OCI-LY7 (cell line): ENCODE measurements around the gene ELN. TPM values are rescaled to one million over a fixed set of nuclear protein-coding genes. Genes with fewer than 3 reads are reported as not detected.

ENCODE experiments used
- BruUV-seq: library from RNA; stranded (reverse); fragments of 400-500 nt; replicated peaks from 2 replicates; lab custom pipeline; 2021; lab: Mats Ljungman, UMichigan
- CTCF ChIA-PET: fragments of 300-600 bp; sonication (Branson Sonifier 250); formaldehyde crosslinking; loops from one replicate; lab custom pipeline; 2022; ENCODE audit warnings: antibody characterized with exemption; ENCODE audit not compliant: unreplicated experiment; lab: Charles Lee
- POLR2A ChIA-PET: fragments of 300-600 bp; sonication (Branson Sonifier 250); formaldehyde crosslinking; loops from one replicate; lab custom pipeline; 2022; ENCODE audit warnings: antibody characterized with exemption; lab: Charles Lee
- DNase-seq: peaks from one replicate; pipeline ENCODE4 v3.0.0-alpha.2; 2015; ENCODE audit warnings: low spot score
- H2AFZ ChIP-seq: fragments of 200-600 bp; sonication (generic), shearing (Covaris generic); 2 replicates; pipeline ENCODE4 v1.6.1; 2014; ENCODE audit warnings: mild to moderate bottlenecking, antibody characterized with exemption, low read length, moderate library complexity
- H3K27ac ChIP-seq: fragments of 200-600 bp; sonication (generic); 2 replicates; pipeline ENCODE4 v1.5.1; 2014; ENCODE audit warnings: mixed run types, low read depth, mild to moderate bottlenecking, moderate library complexity, low read length, inconsistent platforms; ENCODE audit not compliant: poor library complexity, severe bottlenecking
- H3K36me3 ChIP-seq: fragments of 200-600 bp; sonication (generic); 2 replicates; pipeline ENCODE4 v1.6.1; 2014; ENCODE audit warnings: mild to moderate bottlenecking, antibody characterized with exemption, low read length, moderate library complexity, mixed read lengths; ENCODE audit not compliant: insufficient read depth
- H3K4me1 ChIP-seq: fragments of 200-600 bp; sonication (generic); 2 replicates; pipeline ENCODE4 v1.5.1; 2014; ENCODE audit warnings: mild to moderate bottlenecking, low read length; ENCODE audit not compliant: insufficient read depth, poor library complexity, severe bottlenecking
- H3K4me2 ChIP-seq: fragments of 200-600 bp; sonication (generic); 2 replicates; pipeline ENCODE4 v1.6.1; 2014; ENCODE audit warnings: mild to moderate bottlenecking, low read length
- H3K4me3 ChIP-seq: fragments of 200-600 bp; sonication (generic); 2 replicates; pipeline ENCODE4 v1.5.1; 2014; ENCODE audit warnings: mild to moderate bottlenecking, low read depth, low read length; ENCODE audit not compliant: poor library complexity, severe bottlenecking
- H3K79me2 ChIP-seq: fragments of 200-600 bp; sonication (generic); 2 replicates; pipeline ENCODE4 v1.6.1; 2016; ENCODE audit warnings: low read depth, mild to moderate bottlenecking, low read length, moderate library complexity, mixed read lengths; ENCODE audit not compliant: insufficient read depth
- H3K9me2 ChIP-seq: fragments of 200-600 bp; sonication (generic); 2 replicates; pipeline ENCODE4 v1.6.1; 2016; ENCODE audit warnings: mild to moderate bottlenecking, low read length, mixed read lengths; ENCODE audit not compliant: insufficient read depth
- H3K9me3 ChIP-seq: fragments of 200-600 bp; sonication (generic); 2 replicates; pipeline ENCODE4 v1.6.1; 2014; ENCODE audit warnings: mild to moderate bottlenecking, mixed run types, low read length, mixed read lengths
- H4K20me1 ChIP-seq: fragments of 200-600 bp; sonication (generic); 2 replicates; pipeline ENCODE4 v1.6.1; 2014; ENCODE audit warnings: mild to moderate bottlenecking, antibody characterized with exemption, low read length, moderate library complexity, mixed read lengths; ENCODE audit not compliant: insufficient read depth
- EZH2phosphoT487 ChIP-seq: fragments of 200-600 bp; sonication (generic); IDR thresholded peaks from 2 replicates; pipeline ENCODE4 v1.6.1; 2018; ENCODE audit warnings: low read depth, borderline replicate concordance, mild to moderate bottlenecking, mixed run types, antibody characterized with exemption, low read length, moderate library complexity, mixed read lengths
- intact Hi-C: fragments of 100-400 bp; cut with micrococcal nuclease; formaldehyde crosslinking; loops from one replicate; pipeline ENCODE4 v1.10.0; 2022; ENCODE audit not compliant: unreplicated experiment
- total RNA-seq, 2 experiments: library from RNA; depleted of rRNA in 1 of 2; stranded (reverse); fragments of >200 nt in 1 of 2; shearing (Covaris generic) in 1 of 2; gene quantifications; 2 replicates each; pipeline ENCODE4 v1.2.3, GENCODE V29; 2014 to 2022
- TF ChIP-seq, protein P1 (sequence below): fragments of 200-600 bp; sonication (generic); conservative IDR thresholded peaks from 2 replicates; pipeline ENCODE4 v1.5.1; 2014; ENCODE audit warnings: mild to moderate bottlenecking, antibody characterized with exemption, low read length, moderate library complexity, mixed read lengths

ELN gene
- total RNA-seq, 2 experiments from 2014 or later: not detected

DNA sequence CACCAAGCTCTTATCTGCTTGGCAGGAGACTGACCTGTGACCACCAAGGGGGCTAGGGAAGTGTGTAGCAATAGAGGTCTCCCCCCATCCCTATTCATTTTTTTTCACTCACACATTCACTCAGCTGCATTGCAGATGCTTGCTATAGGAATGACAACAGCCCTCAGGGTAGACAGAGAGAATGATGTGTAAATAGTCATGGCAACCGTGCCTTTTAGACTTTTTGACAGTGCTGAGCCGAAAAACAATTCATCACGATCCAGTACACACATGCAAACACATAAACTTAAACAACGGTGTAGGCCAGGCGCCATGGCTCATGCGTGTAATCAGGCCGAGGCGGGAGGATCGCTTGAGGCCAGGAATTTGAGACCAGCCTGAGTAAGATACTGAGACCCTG, 7.6 kb upstream of the ELN start:
- POLR2A ChIA-PET: no interaction called here
- H3K27ac ChIP-seq: no peak overlapping the region
- no TSS peak for BruUV-seq
- no peaks in the 10 kb centered on the region for H3K36me3 ChIP-seq
- no peaks in the 10 kb centered on the region for H3K9me3 ChIP-seq
- DNase-seq: no peak
- H3K4me1 ChIP-seq: no peaks in the 10 kb centered on the region
- no peak overlapping the region for H3K4me3 ChIP-seq
- H3K79me2 ChIP-seq: no peaks in the 10 kb centered on the region
- H2AFZ ChIP-seq: no peak overlapping the region
- no peaks in the 10 kb centered on the region for H4K20me1 ChIP-seq
- intact Hi-C loops: no loop called here
- CTCF ChIA-PET: no interaction called here
- H3K9me2 ChIP-seq: no peaks in the 10 kb centered on the region
- TF ChIP-seq, protein P1, sequence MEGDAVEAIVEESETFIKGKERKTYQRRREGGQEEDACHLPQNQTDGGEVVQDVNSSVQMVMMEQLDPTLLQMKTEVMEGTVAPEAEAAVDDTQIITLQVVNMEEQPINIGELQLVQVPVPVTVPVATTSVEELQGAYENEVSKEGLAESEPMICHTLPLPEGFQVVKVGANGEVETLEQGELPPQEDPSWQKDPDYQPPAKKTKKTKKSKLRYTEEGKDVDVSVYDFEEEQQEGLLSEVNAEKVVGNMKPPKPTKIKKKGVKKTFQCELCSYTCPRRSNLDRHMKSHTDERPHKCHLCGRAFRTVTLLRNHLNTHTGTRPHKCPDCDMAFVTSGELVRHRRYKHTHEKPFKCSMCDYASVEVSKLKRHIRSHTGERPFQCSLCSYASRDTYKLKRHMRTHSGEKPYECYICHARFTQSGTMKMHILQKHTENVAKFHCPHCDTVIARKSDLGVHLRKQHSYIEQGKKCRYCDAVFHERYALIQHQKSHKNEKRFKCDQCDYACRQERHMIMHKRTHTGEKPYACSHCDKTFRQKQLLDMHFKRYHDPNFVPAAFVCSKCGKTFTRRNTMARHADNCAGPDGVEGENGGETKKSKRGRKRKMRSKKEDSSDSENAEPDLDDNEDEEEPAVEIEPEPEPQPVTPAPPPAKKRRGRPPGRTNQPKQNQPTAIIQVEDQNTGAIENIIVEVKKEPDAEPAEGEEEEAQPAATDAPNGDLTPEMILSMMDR: no peak
- no peak for TF ChIP-seq EZH2phosphoT487
- no peak overlapping the region for H3K4me2 ChIP-seq

DNA sequence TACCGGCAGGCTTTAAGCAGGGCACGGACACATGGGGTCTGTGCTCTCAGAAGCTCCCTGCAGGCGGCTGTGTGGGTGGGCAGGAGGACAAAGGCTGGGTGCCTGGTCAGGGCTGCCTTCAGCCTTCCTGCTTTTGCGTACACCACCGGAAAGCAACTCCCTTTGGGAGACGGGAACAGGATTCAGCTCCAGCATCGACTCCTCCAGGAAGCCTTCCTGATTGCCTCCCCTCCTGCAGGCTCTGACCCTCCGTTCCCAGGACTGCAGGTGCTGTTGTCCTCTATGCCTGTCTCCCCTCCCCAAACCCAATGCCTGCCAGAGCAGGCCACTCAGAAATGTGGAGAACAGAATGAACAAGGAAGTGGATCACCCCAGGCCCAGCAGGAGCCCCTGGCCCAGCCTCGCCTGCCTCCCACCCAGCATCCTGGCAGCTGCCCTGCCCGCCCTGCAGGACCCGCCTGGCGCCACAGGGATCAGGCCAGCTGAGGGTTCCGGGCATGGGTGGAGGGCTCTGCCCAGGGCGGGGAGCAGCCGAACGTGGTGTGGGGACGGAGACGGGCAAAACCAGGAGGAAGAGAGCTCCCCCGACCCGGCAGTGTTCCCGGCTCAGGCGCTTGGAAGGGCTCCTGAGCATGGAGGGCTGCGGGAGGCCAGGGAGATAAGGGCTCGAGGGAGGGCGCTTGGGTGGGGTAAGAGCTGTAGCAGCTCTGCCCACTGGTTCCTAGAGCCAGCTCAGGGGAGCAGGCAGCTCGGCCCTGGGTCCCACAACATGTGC, 6.2 kb upstream of the ELN start:
- no peaks in the 10 kb centered on the region for H3K9me3 ChIP-seq
- intact Hi-C loops: no loop called here
- no peak overlapping the region for H3K4me2 ChIP-seq
- no peaks in the 10 kb centered on the region for H3K9me2 ChIP-seq
- no peaks in the 10 kb centered on the region for H3K79me2 ChIP-seq
- POLR2A ChIA-PET: no interaction called here
- no peak overlapping the region for H3K4me3 ChIP-seq
- DNase-seq: no peak
- TF ChIP-seq, protein P1: no peak
- TF ChIP-seq EZH2phosphoT487: no peak
- no peaks in the 10 kb centered on the region for H4K20me1 ChIP-seq
- no peak overlapping the region for H3K27ac ChIP-seq
- H2AFZ ChIP-seq: no peak overlapping the region
- H3K36me3 ChIP-seq: no peaks in the 10 kb centered on the region
- no TSS peak for BruUV-seq
- no peaks in the 10 kb centered on the region for H3K4me1 ChIP-seq
- CTCF ChIA-PET: no interaction called here

DNA sequence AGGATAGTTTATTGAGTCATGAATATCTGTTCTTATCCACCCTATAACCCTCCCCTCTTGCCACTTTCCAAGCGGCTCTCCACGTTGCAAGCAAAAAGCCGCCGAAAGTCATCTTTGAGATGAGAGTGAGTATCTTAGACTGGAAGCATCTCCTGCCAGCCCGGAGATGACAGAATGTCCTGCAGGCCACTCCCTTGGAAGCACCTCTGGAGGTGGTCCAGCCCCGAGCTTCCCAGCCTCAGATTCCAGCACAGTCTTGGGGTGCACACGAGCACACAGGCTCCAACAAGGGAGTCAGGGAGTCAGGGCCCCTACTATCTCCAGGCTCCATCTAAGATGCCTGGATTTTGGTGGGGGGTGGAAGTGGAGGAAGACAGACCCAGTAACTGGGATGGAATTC, 5.5 kb upstream of the ELN start:
- POLR2A ChIA-PET: no interaction called here
- Histone ChIP-seq H3K79me2 (no peaks in the 10 kb centered on the region), H2AFZ (no peak overlapping the region), H3K9me2 (no peaks in the 10 kb centered on the region), H3K9me3 (no peaks in the 10 kb centered on the region), H4K20me1 (no peaks in the 10 kb centered on the region), H3K36me3 (no peaks in the 10 kb centered on the region), H3K4me2 (no peak overlapping the region), H3K27ac (no peak overlapping the region), H3K4me3 (no peak overlapping the region), H3K4me1 (no peaks in the 10 kb centered on the region)
- intact Hi-C loops: no loop called here
- CTCF ChIA-PET: no interaction called here
- no TSS peak for BruUV-seq
- DNase-seq: no peak
- TF ChIP-seq EZH2phosphoT487: no peak
- TF ChIP-seq, protein P1: no peak
